ENCODE data around the gene LYRM9. TPM values are rescaled to one million over a fixed set of nuclear protein-coding genes. Genes with fewer than 3 reads are reported as not detected.
"Not testable (repeated sequence)": the region's sequence is repeated elsewhere in the genome, so short reads cannot be mapped to it uniquely, and the experiment has no call there.

Gene LYRM9
- total RNA-seq, 1 donor from 2014 or later, result 9.6 TPM

DNA sequence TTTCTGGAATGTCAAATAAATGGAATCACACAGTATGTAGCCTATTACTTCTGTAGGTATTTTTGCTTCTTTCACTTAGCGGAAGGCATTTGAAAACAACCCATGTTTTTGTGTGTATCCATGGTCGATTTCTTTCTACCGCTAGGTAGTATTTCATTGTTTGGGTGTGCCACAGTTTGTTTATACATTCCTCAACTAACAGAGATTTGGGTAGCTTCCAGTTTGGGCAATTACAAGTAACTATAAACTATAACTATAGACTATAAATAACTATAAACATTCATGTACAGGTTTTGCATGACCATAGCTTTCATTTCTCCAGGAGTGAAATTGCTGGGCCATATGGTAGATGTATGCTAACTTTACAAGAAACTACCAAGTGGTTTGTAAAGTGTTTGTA, 40.1 kb downstream of the LYRM9 start:
- peaks cover 18% of the 10 kb centered on the region for H3K27me3 Mint-ChIP-seq

DNA sequence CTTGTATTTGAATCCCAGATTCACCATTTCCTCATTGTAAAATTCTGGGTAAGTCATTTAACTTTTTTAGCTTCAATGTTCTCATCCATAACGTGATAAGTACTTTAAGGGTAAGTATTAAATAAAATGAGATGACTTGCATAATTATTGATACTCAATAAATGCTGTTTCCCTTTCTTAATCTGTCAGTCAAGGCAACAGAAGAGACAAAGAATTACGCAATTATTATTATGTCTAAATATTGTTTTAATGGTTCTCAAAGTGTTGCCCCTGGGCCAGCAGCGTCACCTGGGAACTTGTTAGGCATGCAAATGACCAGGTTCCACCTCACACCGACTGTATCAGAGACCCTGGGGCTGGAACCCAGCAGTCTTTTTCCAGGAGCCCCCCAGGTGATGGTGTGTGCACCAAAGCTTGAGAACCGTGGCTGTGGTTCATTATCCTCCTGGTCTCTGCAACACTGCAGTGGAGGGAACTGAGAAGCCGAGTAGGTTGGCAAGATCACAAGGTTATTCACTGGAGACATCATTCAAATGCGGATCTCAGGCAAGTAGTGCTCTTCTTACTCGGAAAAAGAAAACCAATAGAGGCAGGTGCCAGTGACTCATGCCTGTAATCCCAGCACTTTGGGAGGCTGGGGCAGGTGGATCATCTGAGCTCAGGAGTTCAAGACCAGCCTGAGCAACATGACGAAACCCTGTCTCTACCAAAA, 43.5 kb downstream of the LYRM9 start:
- DNase-seq (ENCODE audit: extremely low spot score, unreplicated experiment), result no peak
- H3K4me3 Mint-ChIP-seq, result no peak overlapping the region
- peaks cover 17% of the 10 kb centered on the region for H3K27me3 Mint-ChIP-seq
- no peak overlapping the region for H3K27ac Mint-ChIP-seq
- no peaks in the 10 kb centered on the region for H3K36me3 Mint-ChIP-seq
- H3K4me1 Mint-ChIP-seq (ENCODE audit: unreplicated experiment), result no peaks in the 10 kb centered on the region
- TF ChIP-seq, protein P1, sequence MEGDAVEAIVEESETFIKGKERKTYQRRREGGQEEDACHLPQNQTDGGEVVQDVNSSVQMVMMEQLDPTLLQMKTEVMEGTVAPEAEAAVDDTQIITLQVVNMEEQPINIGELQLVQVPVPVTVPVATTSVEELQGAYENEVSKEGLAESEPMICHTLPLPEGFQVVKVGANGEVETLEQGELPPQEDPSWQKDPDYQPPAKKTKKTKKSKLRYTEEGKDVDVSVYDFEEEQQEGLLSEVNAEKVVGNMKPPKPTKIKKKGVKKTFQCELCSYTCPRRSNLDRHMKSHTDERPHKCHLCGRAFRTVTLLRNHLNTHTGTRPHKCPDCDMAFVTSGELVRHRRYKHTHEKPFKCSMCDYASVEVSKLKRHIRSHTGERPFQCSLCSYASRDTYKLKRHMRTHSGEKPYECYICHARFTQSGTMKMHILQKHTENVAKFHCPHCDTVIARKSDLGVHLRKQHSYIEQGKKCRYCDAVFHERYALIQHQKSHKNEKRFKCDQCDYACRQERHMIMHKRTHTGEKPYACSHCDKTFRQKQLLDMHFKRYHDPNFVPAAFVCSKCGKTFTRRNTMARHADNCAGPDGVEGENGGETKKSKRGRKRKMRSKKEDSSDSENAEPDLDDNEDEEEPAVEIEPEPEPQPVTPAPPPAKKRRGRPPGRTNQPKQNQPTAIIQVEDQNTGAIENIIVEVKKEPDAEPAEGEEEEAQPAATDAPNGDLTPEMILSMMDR (conservative IDR thresholded peaks at IDR 0.05), result no peak
- H3K9me3 Mint-ChIP-seq, result no peaks in the 10 kb centered on the region

More for the DNA sequence above, 40.1 kb downstream of the LYRM9 start:
- no peaks in the 10 kb centered on the region for H3K36me3 Mint-ChIP-seq
- no peak for DNase-seq (ENCODE audit: extremely low spot score, unreplicated experiment)
- H3K4me1 Mint-ChIP-seq (ENCODE audit: unreplicated experiment), result no peaks in the 10 kb centered on the region
- TF ChIP-seq, protein P1 (conservative IDR thresholded peaks at IDR 0.05), result no peak
- H3K9me3 Mint-ChIP-seq, result no peaks in the 10 kb centered on the region
- H3K27ac Mint-ChIP-seq, result no peak overlapping the region
- H3K4me3 Mint-ChIP-seq, result no peak overlapping the region

DNA sequence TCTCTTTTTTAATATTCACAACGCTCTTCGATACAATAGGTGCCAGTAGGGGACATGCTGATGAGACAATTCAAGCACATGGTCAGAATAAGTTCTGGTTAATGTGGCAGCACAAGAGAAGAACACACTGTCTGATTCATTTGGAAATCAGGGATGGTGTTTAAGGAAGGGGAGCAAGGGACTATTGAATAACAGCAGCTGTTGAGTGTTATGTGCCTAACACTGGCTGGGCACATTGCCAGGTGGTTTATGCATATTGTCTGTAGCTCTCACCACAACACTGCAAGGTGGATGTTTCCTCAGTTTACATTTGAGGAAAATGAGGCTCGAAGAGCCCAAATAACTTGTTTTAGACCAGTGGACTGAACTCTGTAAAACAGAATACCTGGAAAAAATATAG, 44.2 kb downstream of the LYRM9 start:
- DNase-seq (ENCODE audit: extremely low spot score, unreplicated experiment), result no peak
- Mint-ChIP-seq H3K36me3 (no peaks in the 10 kb centered on the region), H3K9me3 (no peaks in the 10 kb centered on the region), H3K4me1 (ENCODE audit: unreplicated experiment) (no peaks in the 10 kb centered on the region), H3K4me3 (no peak overlapping the region), H3K27me3 (peaks cover 10% of the 10 kb centered on the region), H3K27ac (no peak overlapping the region)
- TF ChIP-seq, protein P1 (conservative IDR thresholded peaks at IDR 0.05), result no peak

DNA sequence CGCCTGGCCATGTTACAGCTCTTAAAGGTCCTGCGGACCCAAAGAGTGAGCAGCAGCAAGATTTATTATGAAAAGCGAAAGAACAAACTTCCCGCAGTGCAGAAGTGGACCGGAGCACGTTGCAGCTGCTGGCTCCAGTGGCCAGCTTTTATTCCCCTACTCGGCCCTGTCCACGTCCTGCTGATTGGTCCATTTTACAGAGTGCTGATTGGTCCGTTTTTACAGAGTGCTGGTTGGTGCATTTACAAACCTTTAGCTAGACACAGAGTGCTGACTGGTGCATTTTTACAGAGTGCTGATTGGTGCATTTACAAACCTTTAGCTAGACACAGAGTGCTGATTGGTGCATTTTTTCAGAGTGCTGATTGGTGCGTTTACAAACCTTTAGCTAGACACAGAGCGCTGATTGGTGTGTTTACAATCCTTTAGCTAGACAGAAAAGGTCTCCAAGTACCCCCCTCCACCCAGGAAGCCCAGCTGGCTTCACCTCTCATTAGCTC, 46.3 kb downstream of the LYRM9 start:
- not testable (repeated sequence) for H3K4me1 Mint-ChIP-seq (ENCODE audit: unreplicated experiment); H3K27me3 Mint-ChIP-seq; DNase-seq (ENCODE audit: extremely low spot score, unreplicated experiment); H3K4me3 Mint-ChIP-seq; H3K9me3 Mint-ChIP-seq; H3K27ac Mint-ChIP-seq; H3K36me3 Mint-ChIP-seq

DNA sequence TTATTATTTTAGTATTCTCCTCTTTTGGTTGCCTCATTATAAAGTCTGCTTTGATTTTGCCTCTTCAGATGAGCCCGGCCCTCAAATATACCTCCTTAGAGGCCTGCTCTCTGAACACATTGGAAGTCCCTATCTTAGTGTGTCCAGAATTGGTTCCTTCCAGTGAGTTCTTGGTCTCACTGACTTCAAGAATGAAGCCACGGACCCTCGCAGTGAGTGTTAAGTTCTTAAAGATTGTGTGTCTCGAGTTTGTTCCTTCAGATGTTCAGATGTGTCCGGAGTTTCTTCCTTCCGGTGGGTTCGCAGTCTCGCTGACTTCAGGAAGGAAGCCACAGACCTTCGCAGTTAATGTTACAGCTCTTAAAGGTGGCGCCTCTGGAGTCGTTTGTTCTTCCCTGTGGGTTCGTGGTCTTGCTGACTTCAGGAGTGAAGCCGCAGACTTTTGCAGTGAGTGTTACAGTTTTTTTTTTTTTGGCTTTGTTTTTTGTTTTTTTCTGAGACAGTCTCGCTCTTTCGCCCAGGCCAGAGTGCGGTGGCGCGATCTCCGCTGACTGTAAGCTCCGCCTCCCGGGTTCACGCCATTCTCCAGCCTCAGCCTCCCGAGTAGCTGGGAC, 47.0 kb downstream of the LYRM9 start:
- H3K4me3 Mint-ChIP-seq, result no peak overlapping the region
- H3K36me3 Mint-ChIP-seq, result no peaks in the 10 kb centered on the region
- peaks cover 3% of the 10 kb centered on the region for H3K27me3 Mint-ChIP-seq
- no peak overlapping the region for H3K27ac Mint-ChIP-seq
- no peaks in the 10 kb centered on the region for H3K4me1 Mint-ChIP-seq (ENCODE audit: unreplicated experiment)
- no peaks in the 10 kb centered on the region for H3K9me3 Mint-ChIP-seq
- TF ChIP-seq, protein P1 (conservative IDR thresholded peaks at IDR 0.05), result no peak
- DNase-seq (ENCODE audit: extremely low spot score, unreplicated experiment), result no peak
